NCI-H82 (cell line): ENCODE data around the gene KRT73.

Source experiments
- DNase-seq: peaks from one replicate; lab custom pipeline; 2025; lab: John Stamatoyannopoulos, UW

The KRT73 gene

DNA sequence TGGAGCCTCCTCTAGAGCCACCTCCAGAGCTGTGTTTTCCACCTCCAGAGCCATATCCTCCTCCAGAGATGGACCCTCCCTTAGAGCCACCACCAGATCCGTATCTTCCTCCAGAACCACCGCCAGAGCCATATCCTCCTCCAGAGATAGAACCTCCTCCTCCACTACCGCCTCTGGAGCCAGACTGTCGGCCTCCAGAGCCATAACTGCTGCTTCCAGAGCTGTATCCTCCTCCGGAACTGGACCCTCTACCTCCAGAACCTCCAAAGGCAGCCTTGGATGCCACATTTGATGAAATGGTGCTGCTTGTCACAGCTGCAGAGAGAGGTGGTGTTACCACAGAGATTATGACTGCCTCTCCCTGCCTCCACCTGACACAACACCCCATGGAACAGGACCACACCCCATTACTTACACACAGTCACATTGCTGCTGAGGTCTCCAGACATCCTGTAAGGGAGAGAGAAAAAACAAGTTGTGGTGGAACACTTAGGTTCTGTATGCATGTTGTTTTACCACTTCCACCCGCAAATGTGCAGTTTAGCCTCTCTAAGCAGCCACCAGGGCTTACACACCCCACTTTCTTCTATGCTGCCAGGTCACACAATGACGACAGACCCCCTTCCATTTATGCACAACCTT, 26.9 kb upstream of the KRT73 start:
- DNase-seq, result no peak

DNA sequence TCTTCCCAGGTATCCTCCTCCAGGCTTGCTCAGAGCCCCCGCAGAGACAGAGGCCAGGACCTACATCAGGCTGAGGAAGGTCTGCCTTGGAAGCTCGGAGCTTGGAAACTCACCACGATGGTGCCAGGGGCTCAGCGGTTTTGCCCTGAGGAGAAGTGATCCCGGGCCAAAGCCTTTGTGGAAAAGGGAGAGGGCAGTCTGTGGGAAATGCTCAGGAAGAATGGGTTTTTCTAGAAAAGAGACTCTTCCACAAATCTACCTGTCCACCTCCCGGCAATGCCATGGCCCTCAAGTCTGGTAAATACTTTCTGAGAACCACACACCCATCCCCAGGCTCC, 25.7 kb upstream of the KRT73 start:
- DNase-seq, result no peak

DNA sequence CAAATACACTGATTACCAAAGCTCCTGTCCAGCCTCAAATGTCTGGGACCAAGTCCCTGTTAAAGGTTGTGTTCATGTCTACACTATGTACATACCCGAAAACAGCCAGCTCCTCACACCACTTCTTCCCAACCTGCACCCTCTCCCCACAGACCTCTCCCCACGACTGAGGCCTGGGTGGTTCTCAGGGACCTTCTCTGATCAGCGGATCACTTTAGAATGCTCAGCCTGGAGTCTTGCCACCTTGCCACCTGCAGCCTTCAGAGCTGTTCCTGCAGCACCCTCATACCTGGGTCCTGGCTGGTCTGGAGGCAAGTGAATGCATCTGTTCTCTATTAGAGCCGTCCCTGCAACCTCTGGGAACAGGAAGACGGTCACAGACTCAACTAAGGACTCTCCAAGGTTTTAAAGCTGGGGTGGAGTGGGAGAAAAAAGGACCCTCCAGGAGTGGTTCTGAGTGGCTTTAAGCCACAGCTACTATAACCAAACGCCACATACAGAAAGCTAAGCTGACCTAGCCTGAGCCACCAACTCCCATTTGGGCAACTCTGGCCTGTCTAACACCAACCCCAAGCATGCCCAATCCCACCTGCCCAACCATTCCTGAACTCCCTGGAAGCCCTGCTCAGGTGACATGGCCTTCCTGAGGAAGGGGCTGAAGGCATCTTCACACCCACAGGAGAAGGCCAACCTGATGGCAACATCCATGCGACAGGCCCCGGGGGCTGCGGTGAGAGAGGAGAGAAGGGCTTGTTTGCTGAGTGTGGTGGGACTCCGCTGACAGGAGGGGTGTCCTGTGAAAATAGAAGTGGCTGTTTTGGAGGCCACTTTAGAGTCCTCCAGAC, 25.1 kb upstream of the KRT73 start:
- DNase-seq, result no peak

DNA sequence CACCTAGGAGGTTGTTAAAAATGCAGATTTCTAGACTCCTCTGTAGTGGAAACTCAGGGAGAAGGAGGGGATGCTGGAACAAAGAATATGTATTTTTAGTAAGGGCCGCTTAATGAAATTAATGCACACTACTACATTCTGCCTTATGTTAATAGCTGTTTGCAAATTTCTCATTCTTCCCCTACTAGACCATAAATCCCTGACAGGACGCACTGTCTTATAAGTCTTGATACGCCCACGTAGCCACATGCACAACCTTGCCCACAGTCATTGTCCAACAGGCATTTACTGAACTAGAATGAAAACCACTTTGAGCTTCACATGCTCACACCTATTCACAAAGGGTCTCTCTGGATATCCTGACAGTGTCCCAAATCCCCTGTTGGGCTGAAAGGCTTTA, 23.1 kb upstream of the KRT73 start:
- no peak for DNase-seq

DNA sequence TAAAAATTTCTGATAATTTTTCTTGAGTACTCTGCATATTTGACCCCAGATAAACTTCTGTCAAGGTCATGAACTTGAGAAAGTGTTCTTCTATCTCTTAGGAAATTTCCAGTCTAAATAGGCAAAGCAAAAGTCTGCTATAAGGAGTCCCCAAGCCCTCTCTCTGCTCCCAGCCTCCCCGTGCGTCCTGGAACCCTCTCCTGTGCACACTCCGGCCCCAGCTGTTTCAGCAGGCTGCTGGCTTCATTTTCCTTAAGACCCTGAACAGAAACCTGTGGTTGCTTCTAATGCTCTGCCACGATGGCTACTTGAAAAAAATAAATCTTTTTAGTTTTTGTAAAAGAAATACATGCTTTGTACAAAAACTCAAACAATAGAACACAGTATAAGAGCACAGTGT, 18.9 kb upstream of the KRT73 start:
- DNase-seq, result no peak

DNA sequence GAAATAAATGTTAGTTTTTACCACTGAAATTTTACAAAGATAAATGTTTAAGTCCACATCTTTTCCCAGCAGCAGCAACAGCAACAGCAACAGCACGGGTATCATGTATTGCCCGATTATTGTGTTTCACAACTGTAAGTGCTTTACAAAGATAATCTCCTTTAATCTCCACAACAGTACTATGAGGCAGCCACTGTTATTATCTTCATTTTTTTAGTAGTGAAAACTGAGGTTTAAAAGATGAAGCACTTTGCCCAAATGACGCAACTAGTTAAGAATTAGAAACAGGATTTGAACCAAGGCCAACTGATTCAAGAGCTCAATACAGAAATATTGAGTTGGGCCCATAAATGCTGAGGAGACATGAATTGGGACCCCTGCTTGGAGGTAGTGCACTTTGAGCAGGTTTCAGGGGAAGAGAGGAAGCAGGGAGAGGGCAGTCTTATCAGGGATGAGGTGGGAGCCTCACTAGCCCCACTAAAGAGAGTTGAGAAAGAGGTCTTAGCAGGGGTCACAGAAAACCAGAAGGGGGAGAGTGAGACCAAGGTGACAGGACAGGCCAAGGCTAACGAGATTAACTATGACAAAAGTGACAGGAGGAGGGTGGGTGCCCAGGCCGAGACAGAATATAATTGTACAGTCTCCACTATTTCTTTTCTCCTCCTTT, 18.4 kb upstream of the KRT73 start:
- DNase-seq, result peak; percentile 9

DNA sequence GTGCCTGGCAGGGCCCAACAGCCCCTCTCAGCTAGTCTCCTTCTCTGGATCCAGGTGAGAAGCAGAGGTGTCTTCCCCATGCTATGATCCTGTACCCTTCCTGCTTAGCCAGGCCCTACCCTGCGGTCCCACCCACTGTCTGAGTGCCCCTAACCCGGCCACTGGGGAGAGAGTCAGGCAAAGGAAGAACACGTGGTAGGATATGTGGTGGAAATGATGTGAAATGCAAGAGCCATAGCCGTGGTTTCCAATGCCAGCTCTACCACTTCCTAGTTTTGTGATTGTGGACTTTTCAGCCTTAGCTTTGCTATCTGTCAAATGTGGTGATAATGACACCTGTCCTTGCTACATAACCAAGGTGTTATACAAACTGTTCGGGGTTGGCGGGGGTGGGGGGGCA, 17.8 kb upstream of the KRT73 start:
- no peak for DNase-seq

DNA sequence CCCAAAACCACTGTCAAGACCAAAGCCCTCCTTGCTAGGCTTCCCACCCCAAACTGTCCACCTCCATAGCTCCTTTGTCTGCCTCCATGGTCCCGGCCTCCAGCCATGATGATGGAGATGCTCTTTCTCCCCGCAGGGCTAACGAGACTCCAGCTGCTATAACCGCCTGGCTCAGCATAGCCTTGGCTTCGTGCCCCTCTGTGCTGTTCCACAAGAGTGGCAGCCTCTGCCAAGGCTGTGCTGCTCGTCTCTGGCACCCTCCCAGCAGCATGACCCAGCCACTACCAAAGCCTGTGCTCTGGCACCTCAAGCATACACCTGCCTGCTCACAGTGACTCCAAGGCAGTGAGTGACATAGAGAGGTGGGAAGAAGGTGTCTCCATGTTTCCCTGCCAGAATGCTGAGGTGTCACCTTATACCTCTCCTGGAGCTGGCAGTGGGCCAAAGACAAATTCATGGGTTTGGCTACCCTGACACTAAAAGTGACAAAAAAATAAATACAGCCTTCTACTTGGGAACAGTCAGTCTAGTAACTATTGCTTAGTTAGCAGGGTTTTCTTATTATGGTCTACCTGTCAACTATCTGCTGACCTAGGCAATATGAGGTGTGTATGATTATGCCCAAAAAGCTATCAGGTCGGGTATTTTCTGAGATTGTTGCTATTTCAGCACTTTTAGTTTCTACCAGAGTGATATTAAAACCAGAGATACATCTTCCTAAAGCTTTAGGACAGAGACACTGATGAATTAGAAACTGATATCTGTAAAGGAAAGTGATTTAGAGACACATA, 16.1 kb upstream of the KRT73 start:
- DNase-seq, result no peak

DNA sequence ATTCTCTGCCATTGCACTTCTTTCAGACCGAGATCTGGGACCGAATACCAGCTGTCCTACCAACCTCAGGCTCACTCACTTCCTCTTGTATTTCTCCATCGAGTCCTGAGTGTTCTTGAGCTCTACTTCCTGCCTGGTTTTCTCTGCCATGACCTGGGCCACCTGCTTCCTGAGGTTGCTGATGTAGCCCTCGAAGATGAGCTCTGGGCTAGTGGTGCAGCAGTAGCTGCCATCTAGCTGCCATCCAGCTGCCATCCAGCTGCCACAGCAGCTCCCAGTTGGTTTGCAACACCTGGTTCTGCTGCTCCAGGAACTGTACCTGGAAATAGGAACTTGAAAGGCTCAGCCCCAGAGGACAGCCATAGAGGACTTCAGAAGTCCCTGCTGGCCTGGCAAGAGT, 15.0 kb upstream of the KRT73 start:
- DNase-seq, result no peak

DNA sequence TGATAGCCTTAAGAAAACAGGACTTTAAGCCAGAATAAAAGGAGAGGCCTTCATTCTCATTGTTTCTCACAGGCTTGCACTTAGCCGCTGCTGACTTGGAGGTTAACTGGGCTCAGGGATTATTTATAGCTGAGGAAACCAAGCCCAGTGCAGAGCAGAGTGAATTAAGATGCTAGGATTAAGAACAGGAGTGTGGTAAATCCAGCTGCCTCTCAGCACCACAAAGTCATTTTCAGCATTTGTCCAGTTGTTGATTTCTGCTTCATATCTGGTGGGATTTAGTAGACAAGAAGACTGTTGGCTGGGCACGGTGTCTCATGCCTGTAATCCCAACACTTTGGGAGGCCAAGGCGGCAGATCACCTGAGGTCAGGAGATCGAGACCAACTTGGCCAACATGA, 14.3 kb upstream of the KRT73 start:
- peak; percentile 30 for DNase-seq

DNA sequence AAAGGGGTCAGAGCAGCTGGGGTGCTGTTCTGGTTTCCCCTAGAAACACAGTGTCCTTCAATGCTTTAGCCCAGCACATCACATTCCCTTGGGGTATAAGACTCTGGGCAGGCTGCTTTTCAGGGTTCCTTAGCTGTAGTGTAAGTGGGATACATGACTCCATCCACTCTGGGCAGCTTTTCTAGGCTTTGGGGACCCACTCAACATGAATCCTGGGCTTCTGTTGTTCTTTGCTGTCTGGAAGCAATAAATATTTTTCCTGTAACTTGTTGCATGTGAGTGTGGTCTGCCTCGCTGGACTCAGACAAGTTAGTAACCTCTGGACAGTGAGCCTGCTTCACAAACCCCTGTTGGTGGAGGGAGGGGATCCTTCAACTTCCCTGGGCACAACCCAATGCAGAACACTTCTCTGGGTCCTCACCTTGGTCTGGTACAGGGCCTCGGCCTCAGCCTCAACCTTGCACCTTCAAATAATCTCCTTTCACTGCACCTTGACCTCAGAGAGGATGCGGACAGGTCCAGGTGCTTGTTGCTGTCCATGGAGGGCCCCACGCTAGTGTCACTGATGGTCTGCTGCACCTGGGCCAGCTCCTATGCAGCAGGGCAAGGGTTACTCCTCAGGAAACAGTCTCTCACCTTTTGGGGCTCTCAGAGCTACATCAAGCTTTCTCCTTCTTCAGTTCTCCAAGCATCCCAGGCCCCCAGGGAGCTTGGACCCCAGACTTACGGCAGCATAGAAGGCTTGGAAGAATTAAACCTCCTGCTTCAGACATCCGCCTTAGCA, 13.5 kb upstream of the KRT73 start:
- DNase-seq, result no peak

DNA sequence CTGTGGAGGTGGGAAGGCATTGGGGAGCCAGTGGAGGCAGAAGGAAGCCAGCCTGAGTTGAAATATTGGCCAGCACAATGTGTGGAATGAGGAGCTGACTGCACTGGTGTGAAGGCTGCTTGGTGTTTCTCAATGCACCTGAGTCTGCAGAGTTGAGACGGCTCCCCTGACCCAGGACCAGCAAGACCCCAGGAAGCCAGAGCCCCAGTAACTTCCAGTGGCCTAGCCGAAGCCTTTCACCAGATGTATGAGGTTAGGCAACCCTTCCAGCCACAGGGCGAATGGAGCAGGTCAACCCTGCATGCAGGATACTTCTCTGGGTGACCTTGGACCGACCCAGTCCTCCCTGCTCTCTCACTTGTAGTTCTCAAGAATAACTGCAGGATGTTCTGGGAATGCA, 12.9 kb upstream of the KRT73 start:
- DNase-seq, result no peak

DNA sequence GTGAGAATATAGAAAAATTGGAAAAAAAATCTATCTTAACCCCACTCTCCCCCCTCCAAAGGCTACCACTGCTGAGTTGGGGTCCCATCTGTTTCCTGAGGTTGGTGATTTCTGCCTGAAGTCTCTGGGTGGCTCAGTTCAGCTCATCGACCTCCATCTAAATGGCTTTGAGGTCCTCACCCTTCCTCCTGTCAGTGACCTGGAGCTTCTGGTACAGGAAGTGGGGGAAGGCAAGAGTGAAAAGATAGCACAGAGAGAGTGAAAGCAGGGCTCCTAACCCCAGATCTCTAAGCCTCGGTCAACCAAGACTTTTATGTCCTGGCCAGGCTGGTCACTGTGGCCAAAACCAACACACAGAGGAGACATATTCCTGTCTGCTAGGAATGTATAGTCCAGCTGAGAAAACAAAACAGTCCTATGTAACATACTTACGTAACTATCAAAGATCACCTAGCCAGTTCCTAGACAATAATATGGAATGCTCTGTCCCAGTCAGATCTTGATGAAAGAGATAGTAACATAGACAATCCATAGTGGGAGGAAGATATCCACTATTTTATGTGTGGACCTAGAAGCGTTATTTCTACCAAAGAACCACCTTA, 12.3 kb upstream of the KRT73 start:
- no peak for DNase-seq

DNA sequence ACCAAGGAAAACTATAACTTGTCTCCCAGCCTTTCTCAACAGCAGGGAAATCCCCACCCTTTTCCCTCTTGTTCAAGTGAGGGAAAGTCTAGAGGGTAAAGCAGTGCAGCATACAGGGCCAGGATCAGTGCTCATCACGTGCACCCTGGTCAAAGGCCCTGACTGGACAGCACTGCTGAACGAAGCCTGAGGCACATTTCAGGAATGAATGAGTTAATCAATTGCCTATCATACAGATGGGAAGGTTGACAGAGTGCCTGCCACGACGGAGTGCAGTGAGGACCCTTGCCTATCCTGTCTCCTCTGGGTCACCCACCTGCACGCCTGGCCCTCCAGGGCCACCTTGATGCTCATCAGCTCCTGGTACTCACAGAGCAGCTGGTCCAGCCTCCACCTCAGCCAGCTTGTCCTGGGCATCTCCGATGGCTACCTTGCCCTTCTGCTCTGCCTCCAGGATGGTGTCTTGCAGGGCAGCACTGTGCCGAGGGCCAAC, 11.7 kb upstream of the KRT73 start:
- no peak for DNase-seq

DNA sequence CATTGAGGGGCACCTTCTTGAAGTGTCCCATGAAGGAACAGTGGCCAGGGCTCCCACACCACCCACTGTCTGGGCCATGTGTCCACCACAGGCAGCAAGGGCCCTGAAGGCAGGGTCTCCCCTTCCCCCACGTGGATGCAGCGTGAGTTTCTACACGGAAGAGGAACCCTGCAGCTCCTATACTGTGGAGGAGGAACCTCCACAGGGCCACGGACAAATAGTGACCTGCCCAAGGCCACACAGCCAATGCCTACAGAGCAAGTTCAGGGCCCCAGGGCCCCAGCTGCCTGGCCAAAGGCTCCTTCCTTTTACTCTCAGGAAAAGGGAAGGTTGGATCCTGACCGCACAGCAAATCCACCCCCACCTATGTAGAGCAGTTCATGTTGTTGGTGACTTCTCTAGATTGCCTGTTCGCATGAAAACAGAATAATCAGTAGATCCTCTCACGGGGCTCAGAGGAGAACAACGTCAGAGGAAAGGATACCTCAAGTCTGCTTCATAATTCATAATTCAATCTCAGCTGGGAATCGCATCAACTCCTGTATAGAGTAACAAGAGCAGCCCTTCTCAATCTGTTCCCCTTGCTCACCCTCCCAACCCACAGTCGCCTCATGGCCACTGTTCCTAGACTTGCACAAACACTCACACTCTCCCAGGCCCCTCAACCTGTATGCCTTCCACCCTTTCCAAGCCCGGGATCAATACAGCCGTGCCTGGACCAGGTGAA, 11.1 kb upstream of the KRT73 start:
- DNase-seq, result no peak

DNA sequence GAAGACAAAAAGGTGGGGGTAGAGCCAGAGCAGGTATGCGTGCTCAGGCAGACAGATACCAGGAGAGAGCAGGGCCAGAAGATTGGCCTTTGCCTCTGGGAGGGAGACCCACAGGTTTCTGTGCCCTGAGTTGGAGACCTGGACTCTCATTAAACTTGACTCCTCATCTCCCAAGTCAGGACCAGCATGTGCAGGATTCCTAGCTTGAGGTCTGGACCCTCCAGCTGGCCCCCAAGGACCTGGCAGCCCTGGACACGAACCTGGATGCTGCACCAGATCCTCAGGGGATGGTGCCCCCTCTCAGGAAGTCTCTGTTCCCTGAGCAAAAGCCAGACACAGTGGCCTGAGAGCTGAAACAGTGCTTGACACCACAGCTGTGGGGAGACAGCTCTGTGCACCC, 10.5 kb upstream of the KRT73 start:
- no peak for DNase-seq

DNA sequence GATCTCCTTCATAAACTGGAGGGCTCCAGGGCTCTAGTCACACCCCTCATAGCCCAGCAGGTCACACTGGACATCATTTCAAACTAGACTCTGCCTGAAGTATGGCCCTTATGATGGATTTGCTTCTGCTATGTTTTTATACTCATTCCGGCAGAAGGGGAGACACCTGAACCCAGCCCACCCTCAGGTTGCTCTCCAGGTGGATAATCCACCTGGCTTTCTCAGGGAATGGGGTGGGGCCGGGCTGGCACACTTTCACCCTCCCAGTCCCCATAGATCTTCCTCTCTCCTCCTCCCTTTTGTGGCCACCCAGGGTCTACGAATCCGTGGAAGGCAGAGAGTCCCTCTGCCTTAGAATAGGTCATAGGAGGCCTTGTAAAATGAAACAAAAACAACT, 9.8 kb upstream of the KRT73 start:
- no peak for DNase-seq

DNA sequence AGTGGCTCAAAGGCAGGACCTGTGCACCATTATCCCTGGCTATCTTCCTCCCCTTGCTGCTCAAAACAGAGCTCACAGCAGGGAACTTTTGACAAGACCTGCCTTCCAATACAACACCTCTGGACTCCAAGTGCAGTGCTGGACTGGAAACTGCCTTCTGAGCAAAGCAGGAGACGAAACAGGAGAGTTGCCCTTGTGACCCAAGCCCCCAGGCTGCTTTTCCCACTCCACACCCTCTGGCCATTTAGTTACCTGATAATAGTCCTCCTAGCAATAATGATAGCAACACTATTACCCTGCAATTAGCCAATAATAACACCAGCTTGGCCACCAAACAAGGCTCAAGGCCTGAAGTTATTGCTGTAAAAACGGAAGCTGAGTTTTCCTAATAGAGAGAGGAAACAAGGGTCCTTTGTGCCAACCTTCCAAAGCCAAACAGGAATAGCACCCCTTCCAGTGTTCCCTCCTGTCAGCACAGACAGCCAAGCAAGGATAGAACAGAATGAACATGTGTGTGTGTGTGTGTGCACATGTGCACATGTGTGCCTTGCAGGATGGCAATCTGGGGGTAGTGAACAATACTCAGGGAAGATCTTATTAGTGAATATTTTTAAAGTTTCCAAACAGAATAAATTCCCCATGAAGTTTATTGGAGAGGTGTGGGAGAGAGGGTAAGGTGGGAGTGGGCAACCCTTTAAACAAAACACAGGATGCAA, 9.2 kb upstream of the KRT73 start:
- DNase-seq, result no peak

DNA sequence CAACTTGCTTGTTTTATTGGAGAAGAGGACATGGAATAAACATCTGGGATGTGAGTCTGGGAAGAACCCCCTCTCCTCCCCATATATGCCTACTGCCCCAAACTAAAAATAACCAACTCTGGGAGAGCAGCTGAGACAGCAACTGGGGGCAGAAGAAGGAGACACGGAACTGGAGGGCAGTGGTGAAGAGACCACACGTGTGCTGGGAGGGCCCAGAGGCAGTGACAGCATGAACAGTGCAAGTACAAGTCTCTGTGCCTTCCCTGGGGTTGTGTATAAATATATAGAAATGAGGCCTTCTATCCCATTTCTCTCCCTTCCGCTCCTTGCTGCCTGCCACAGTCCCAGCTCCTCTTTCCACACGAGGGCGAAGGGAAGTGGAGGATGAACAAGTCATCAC, 4.0 kb upstream of the KRT73 start:
- DNase-seq, result no peak

DNA sequence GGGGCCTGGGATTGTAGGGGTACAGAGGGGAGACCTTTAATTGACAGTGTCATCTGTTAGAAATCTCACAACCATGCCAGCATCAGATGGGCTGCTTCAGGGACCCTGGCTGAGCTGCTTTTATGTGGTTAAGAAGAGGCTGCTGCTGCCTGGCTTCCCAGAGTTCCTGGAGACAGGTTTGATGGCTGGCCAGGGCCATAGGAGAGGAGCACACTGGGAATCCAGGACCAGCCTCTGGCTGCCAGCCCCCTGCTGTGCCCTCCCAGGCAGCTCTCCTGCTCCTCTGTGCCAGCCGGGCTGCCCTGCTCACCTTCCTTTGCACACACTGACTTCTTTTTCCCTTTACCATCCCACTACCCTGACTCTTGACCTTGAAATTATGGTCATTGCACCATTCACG, 507 bp upstream of the KRT73 start:
- no peak for DNase-seq
